Stimulated activated CD8-positive, alpha-beta memory T cell treated with anti-CD3 and anti-CD28 coated beads, Interleukin-7, amount 100 ng/mL, for 48 hours (primary cell): ENCODE data around the gene PASK.

ENCODE experiments used
- DNase-seq, 2 donors: peaks; one replicate each; pipeline ENCODE4 v3.0.0-alpha.2; 2020; ENCODE audit warnings: low read depth in 1 of 2; ENCODE audit errors: extremely low read depth in 1 of 2

Gene PASK

GRCh38 chr2:241088376-241088775, 60.9 kb downstream of the PASK start:
- DNase-seq, result no peak

- no peak for DNase-seq
These were observed 61.6 kb downstream of the PASK start for GRCh38 chr2:241087420-241088268.

- DNase-seq, result no peak
These were observed 64.3 kb downstream of the PASK start for GRCh38 chr2:241084856-241085444.

GRCh38 chr2:241083091-241083415, 66.2 kb downstream of the PASK start:
- no peak for DNase-seq

- no peak for DNase-seq
These were observed 66.8 kb downstream of the PASK start for GRCh38 chr2:241082341-241083090.

- DNase-seq, result no peak
These were observed 67.5 kb downstream of the PASK start for GRCh38 chr2:241081643-241082340.

- no peak for DNase-seq
These were observed 68.1 kb downstream of the PASK start for GRCh38 chr2:241081190-241081642.

- no peak for DNase-seq
These were observed 68.7 kb downstream of the PASK start for GRCh38 chr2:241080405-241081189.

- DNase-seq, result no peak
These were observed 74.3 kb downstream of the PASK start for GRCh38 chr2:241074901-241075540.

GRCh38 chr2:241074065-241074818, 75.0 kb downstream of the PASK start:
- no peak for DNase-seq

GRCh38 chr2:241073166-241074064, 75.9 kb downstream of the PASK start:
- DNase-seq, result no peak

GRCh38 chr2:241072553-241073165, 76.6 kb downstream of the PASK start:
- no peak for DNase-seq

- DNase-seq, result no peak
These were observed 77.1 kb downstream of the PASK start for GRCh38 chr2:241072151-241072550.

- no peak for DNase-seq
These were observed 77.6 kb downstream of the PASK start for GRCh38 chr2:241071677-241072111.

- no peak for DNase-seq
These were observed 78.2 kb downstream of the PASK start for GRCh38 chr2:241070811-241071676.

GRCh38 chr2:241070361-241070760, 78.9 kb downstream of the PASK start:
- no peak for DNase-seq

- no peak for DNase-seq
These were observed 79.4 kb downstream of the PASK start for GRCh38 chr2:241069821-241070281.
